H9 (cell line): ENCODE data around the gene BTBD1. TPM values are rescaled to one million over a fixed set of nuclear protein-coding genes. Genes with fewer than 3 reads are reported as not detected.

Source experiments
- DNase-seq: peaks from one replicate; pipeline ENCODE4 v3.0.0-alpha.2; 2017
- H2AFZ ChIP-seq: one replicate; pipeline ENCODE4 v1.6.1; 2013; ENCODE audit warnings: mild to moderate bottlenecking, low read length, control low read depth, moderate library complexity
- H2AK5ac ChIP-seq: 2 replicates; pipeline ENCODE4 v1.6.1; 2013; ENCODE audit warnings: low read length, control low read depth, mixed read lengths; ENCODE audit not compliant: insufficient read length
- H2BK120ac ChIP-seq: one replicate; pipeline ENCODE4 v1.6.1; 2013; ENCODE audit warnings: low read depth, mild to moderate bottlenecking, low read length, control low read depth, inconsistent platforms; ENCODE audit not compliant: poor library complexity, severe bottlenecking
- H2BK12ac ChIP-seq: 2 replicates; pipeline ENCODE4 v1.6.1; 2013; ENCODE audit warnings: low read length, control low read depth, mixed read lengths, low read depth; ENCODE audit not compliant: insufficient read length
- H2BK15ac ChIP-seq: 2 replicates; pipeline ENCODE4 v1.6.1; 2013; ENCODE audit warnings: low read depth, low read length, control low read depth
- H2BK20ac ChIP-seq: one replicate; pipeline ENCODE4 v1.6.1; 2013; ENCODE audit warnings: low read depth, mild to moderate bottlenecking, low read length, control low read depth, inconsistent platforms; ENCODE audit not compliant: poor library complexity, severe bottlenecking
- H2BK5ac ChIP-seq: 2 replicates; pipeline ENCODE4 v1.6.1; 2013; ENCODE audit warnings: low read length, control low read depth, mixed read lengths; ENCODE audit not compliant: insufficient read length
- H3K14ac ChIP-seq: 2 replicates; pipeline ENCODE4 v1.6.1; 2013; ENCODE audit warnings: low read length, control low read depth; ENCODE audit not compliant: insufficient read depth
- H3K18ac ChIP-seq: 2 replicates; pipeline ENCODE4 v1.6.1; 2013; ENCODE audit warnings: low read depth, mild to moderate bottlenecking, mixed read lengths, low read length, control low read depth; ENCODE audit not compliant: insufficient read length
- H3K23ac ChIP-seq: 2 replicates; pipeline ENCODE4 v1.6.1; 2013; ENCODE audit warnings: low read length, control low read depth, mixed read lengths, low read depth; ENCODE audit not compliant: insufficient read length
- H3K23me2 ChIP-seq: 2 replicates; pipeline ENCODE4 v1.6.1; 2013; ENCODE audit warnings: low read depth, mild to moderate bottlenecking, mixed read lengths, low read length, control low read depth; ENCODE audit not compliant: insufficient read length, poor library complexity, severe bottlenecking
- H3K27ac ChIP-seq: 2 replicates; pipeline ENCODE4 v1.5.1; 2013; ENCODE audit warnings: low read length, control low read depth, mixed read lengths, low read depth; ENCODE audit not compliant: insufficient read length
- H3K27me3 ChIP-seq: 2 replicates; pipeline ENCODE4 v1.6.1; 2013; ENCODE audit warnings: low read length, control low read depth, inconsistent platforms; ENCODE audit not compliant: insufficient read depth
- H3K4ac ChIP-seq: 2 replicates; pipeline ENCODE4 v1.6.1; 2013; ENCODE audit warnings: low read depth, mild to moderate bottlenecking, control low read depth, inconsistent platforms, low read length, moderate library complexity
- H3K4me1 ChIP-seq: 2 replicates; pipeline ENCODE4 v1.6.1; 2013; ENCODE audit warnings: low read length, control low read depth, inconsistent platforms; ENCODE audit not compliant: insufficient read depth
- H3K4me2 ChIP-seq: 2 replicates; pipeline ENCODE4 v1.6.1; 2013; ENCODE audit warnings: low read length, control low read depth, mixed read lengths; ENCODE audit not compliant: insufficient read length, insufficient read depth
- H3K56ac ChIP-seq: 2 replicates; pipeline ENCODE4 v1.6.1; 2013; ENCODE audit warnings: low read depth, mild to moderate bottlenecking, mixed read lengths, low read length, control low read depth; ENCODE audit not compliant: insufficient read length
- H3K79me1 ChIP-seq: 2 replicates; pipeline ENCODE4 v1.6.1; 2013; ENCODE audit warnings: low read depth, mild to moderate bottlenecking, moderate library complexity, low read length, control low read depth, inconsistent platforms; ENCODE audit not compliant: insufficient read depth, poor library complexity, severe bottlenecking
- H3K79me2 ChIP-seq: 2 replicates; pipeline ENCODE4 v1.6.1; 2013; ENCODE audit warnings: low read length, control low read depth, inconsistent platforms; ENCODE audit not compliant: insufficient read depth
- H3K9ac ChIP-seq: 2 replicates; pipeline ENCODE4 v1.6.1; 2013; ENCODE audit warnings: low read length, control low read depth, mixed read lengths; ENCODE audit not compliant: insufficient read length; ENCODE audit errors: extremely low read depth
- H3K9me3 ChIP-seq: one replicate; pipeline ENCODE4 v1.6.1; 2013; ENCODE audit warnings: low read depth, low read length, inconsistent platforms; ENCODE audit not compliant: control insufficient read depth
- H3T11ph ChIP-seq: one replicate; pipeline ENCODE4 v1.6.1; 2013; ENCODE audit warnings: mild to moderate bottlenecking, low read length, control low read depth, inconsistent platforms
- H4K20me1 ChIP-seq: one replicate; pipeline ENCODE4 v1.6.1; 2013; ENCODE audit not compliant: control insufficient read depth, insufficient read length, insufficient read depth
- H4K5ac ChIP-seq: 2 replicates; pipeline ENCODE4 v1.6.1; 2013; ENCODE audit warnings: low read depth, mild to moderate bottlenecking, mixed read lengths, low read length, control low read depth; ENCODE audit not compliant: insufficient read length
- H4K8ac ChIP-seq: replicated peaks from 2 replicates; pipeline ENCODE4 v1.6.1; 2013; ENCODE audit warnings: low read length, control low read depth, mixed read lengths, low read depth; ENCODE audit not compliant: insufficient read length
- H4K91ac ChIP-seq: 2 replicates; pipeline ENCODE4 v1.6.1; 2013; ENCODE audit warnings: low read depth, mild to moderate bottlenecking, moderate library complexity, mixed read lengths, low read length, control low read depth; ENCODE audit not compliant: insufficient read length
- H3K27ac Mint-ChIP-seq, 3 experiments: 2 replicates in 2 of 3; 3 replicates in 1 of 3; pipeline ENCODE4 v1.8.0; 2020 to 2021; ENCODE audit warnings: mixed read lengths in 3 of 3, mild to moderate bottlenecking in 1 of 3, moderate library complexity in 1 of 3
- H3K27me3 Mint-ChIP-seq: 2 replicates; pipeline ENCODE4 v1.8.0; 2021; ENCODE audit warnings: low read depth, mild to moderate bottlenecking, moderate library complexity, mixed read lengths
- H3K36me3 Mint-ChIP-seq, 3 experiments: 2 replicates in 2 of 3; 3 replicates in 1 of 3; pipeline ENCODE4 v1.8.0; 2020 to 2021; ENCODE audit warnings: low read depth in 3 of 3, mixed read lengths in 3 of 3; ENCODE audit not compliant: insufficient read depth in 1 of 3
- H3K4me1 Mint-ChIP-seq, 2 experiments: 2 replicates each; pipeline ENCODE4 v1.8.0; 2020; ENCODE audit warnings: mixed read lengths in 2 of 2
- H3K4me3 Mint-ChIP-seq, 2 experiments: 2 replicates in 1 of 2; 3 replicates in 1 of 2; pipeline ENCODE4 v1.8.0; 2020 to 2021; ENCODE audit warnings: mild to moderate bottlenecking in 2 of 2, mixed read lengths in 2 of 2, moderate library complexity in 1 of 2
- H3K9me3 Mint-ChIP-seq, 2 experiments: 2 replicates in 1 of 2; 3 replicates in 1 of 2; pipeline ENCODE4 v1.8.0; 2020; ENCODE audit warnings: mild to moderate bottlenecking in 2 of 2, mixed read lengths in 2 of 2, moderate library complexity in 1 of 2
- CTCF ChIP-seq: fragments of 200-600 bp; sonication (generic); conservative IDR thresholded peaks from 3 replicates; pipeline ENCODE4 v1.8.0; 2021; ENCODE audit warnings: antibody characterized with exemption, mild to moderate bottlenecking
- WGBS: extraction: QIAGEN DNeasy Blood & Tissue Kit; methylation state at CpG from one replicate; pipeline ENCODE4 v1.1.7; 2013; ENCODE audit warnings: missing lambda C conversion rate, low lambda C conversion rate, mixed read lengths; ENCODE audit not compliant: insufficient read length; ENCODE audit errors: extremely low coverage; 5-methylcytosine and 5-hydroxymethylcytosine counted together
- total RNA-seq: library from RNA; stranded (reverse); gene quantifications from 2 replicates; pipeline ENCODE4 v1.2.1, GENCODE V29; 2021

The BTBD1 gene
- total RNA-seq, 1 experiment from 2014 or later, result 43.3 TPM

- H4K8ac ChIP-seq, result no peak overlapping the region
- H2BK5ac ChIP-seq, result no peak overlapping the region
- no peak overlapping the region for H3K4me2 ChIP-seq
- no peak overlapping the region for H3K27ac ChIP-seq
- no peak for TF ChIP-seq CTCF
- no peak overlapping the region for H2BK12ac ChIP-seq
- H2AFZ ChIP-seq, result no peak overlapping the region
- H3T11ph ChIP-seq, result no peak overlapping the region
- Mint-ChIP-seq H3K27me3 (peaks cover 6% of the 10 kb centered on the region), H3K4me3 (no peak overlapping the region), H3K27ac (no peak overlapping the region), H3K4me1 (no peaks in the 10 kb centered on the region), H3K9me3 (no peaks in the 10 kb centered on the region), H3K36me3 (no peaks in the 10 kb centered on the region)
- no peak for DNase-seq
- H4K5ac ChIP-seq, result no peak overlapping the region
- H3K27me3 ChIP-seq, result no peaks in the 10 kb centered on the region
- no peak overlapping the region for H3K14ac ChIP-seq
- no peak overlapping the region for H3K56ac ChIP-seq
- H2BK20ac ChIP-seq, result no peak overlapping the region
- H2BK120ac ChIP-seq, result no peak overlapping the region
- no peaks in the 10 kb centered on the region for H3K4me1 ChIP-seq
- no peaks in the 10 kb centered on the region for H3K79me1 ChIP-seq
- no peaks in the 10 kb centered on the region for H4K20me1 ChIP-seq
- no CpG with 5 or more reads among the region's 2 CpGs for WGBS
- H3K9me3 ChIP-seq, result no peaks in the 10 kb centered on the region
- H3K23ac ChIP-seq, result no peak overlapping the region
- H4K91ac ChIP-seq, result no peak overlapping the region
- no peak overlapping the region for H3K4ac ChIP-seq
- no peak overlapping the region for H2BK15ac ChIP-seq
- H3K18ac ChIP-seq, result no peak overlapping the region
- H2AK5ac ChIP-seq, result no peak overlapping the region
- no peaks in the 10 kb centered on the region for H3K79me2 ChIP-seq
- H3K23me2 ChIP-seq, result no peaks in the 10 kb centered on the region
- H3K9ac ChIP-seq, result no peak overlapping the region
Measured at GRCh38 chr15:82971218-82971984, 95.7 kb downstream of the BTBD1 start.
